AG04449 (cell line): Measurements from ENCODE around the gene NOL9.
"Not testable (repeated sequence)": the region's sequence is repeated elsewhere in the genome, so short reads cannot be mapped to it uniquely, and the experiment has no call there.

Source experiments
- CTCF ChIA-PET: fragments of 350-600 bp; formaldehyde crosslinking; extraction: SDS; loops from one replicate; lab custom pipeline; 2021; ENCODE audit warnings: antibody characterized with exemption; lab: Yijun Ruan, JAX
- POLR2A ChIA-PET: fragments of 400-600, 350-600 bp; formaldehyde crosslinking; extraction: SDS; loops from one replicate; lab custom pipeline; 2020; ENCODE audit warnings: antibody characterized with exemption, inconsistent platforms; lab: Yijun Ruan, JAX
- DNase-seq: peaks from one replicate; pipeline ENCODE4 v3.0.0-alpha.2; 2010; ENCODE audit warnings: low read depth, low spot score
- H3K4me3 ChIP-seq: 2 replicates; pipeline ENCODE4 v1.5.1; 2011; ENCODE audit warnings: low read depth, mild to moderate bottlenecking, control low read depth, low read length
- CTCF ChIP-seq: IDR thresholded peaks from one replicate; pipeline ENCODE4 v1.5.1; 2011; ENCODE audit warnings: mild to moderate bottlenecking, moderate library complexity, low read length, control low read depth, inconsistent platforms; ENCODE audit not compliant: insufficient read depth; ENCODE audit errors: missing control alignments

NOL9 gene

GRCh38 chr1:6601049-6601922, 47.0 kb upstream of the NOL9 start:
- DNase-seq, result peak; percentile 58
- peak overlapping the region; percentile 95 for H3K4me3 ChIP-seq
- ChIA-PET POLR2A (interaction anchor here (1.0 to 3.5 kb wide), 6 partner anchors 8 to 16 kb away, joined by 3 to 17 read pairs (median 7); partner anchors contain the start of gene PHF13), CTCF (interaction anchor here (0.7 to 3.5 kb wide), 11 partner anchors 9 to 115 kb away, joined by 3 to 12 read pairs (median 3); partner anchors contain the start of genes NOL9, PLEKHG5 and TAS1R1)
- no peak for TF ChIP-seq CTCF

GRCh38 chr1:6600410-6601048, 46.2 kb upstream of the NOL9 start:
- ChIA-PET POLR2A (interaction anchor here (1.0 to 1.1 kb wide), 3 partner anchors 11 to 21 kb away, joined by 3 to 4 read pairs (median 3); partner anchors contain the start of gene ZBTB48), CTCF (interaction anchor here (0.6 to 3.5 kb wide), 9 partner anchors 11 to 115 kb away, joined by 3 to 12 read pairs (median 5); partner anchors contain the start of genes NOL9, PLEKHG5 and TAS1R1)
- TF ChIP-seq CTCF, result no peak
- peak overlapping the region; percentile 95 for H3K4me3 ChIP-seq
- no peak for DNase-seq

- DNase-seq, result not testable (repeated sequence)
- CTCF ChIA-PET, result interaction anchor here (1.1 to 3.5 kb wide), 8 partner anchors 11 to 114 kb away, joined by 3 to 12 read pairs (median 5); partner anchors contain the start of genes NOL9, PLEKHG5 and TAS1R1
- POLR2A ChIA-PET, result interaction anchor here (1.0 to 1.1 kb wide), 2 partner anchors 10 to 20 kb away, joined by 3 to 4 read pairs; partner anchors contain the start of gene ZBTB48
- H3K4me3 ChIP-seq, result peak overlapping the region; percentile 95
Observed at GRCh38 chr1:6599991-6600390, 45.7 kb upstream of the NOL9 start.

- DNase-seq, result no peak
- H3K4me3 ChIP-seq, result peak overlapping the region; percentile 39
- no peak for TF ChIP-seq CTCF
- ChIA-PET POLR2A (interaction anchor here (1.0 to 1.7 kb wide), 3 partner anchors 10 to 20 kb away, joined by 3 to 6 read pairs (median 4); partner anchors contain the start of gene ZBTB48), CTCF (interaction anchor here (1.1 to 3.5 kb wide), 7 partner anchors 10 to 113 kb away, joined by 3 to 12 read pairs (median 5); partner anchors contain the start of genes NOL9, PLEKHG5 and TAS1R1)
Observed at GRCh38 chr1:6599141-6599975, 45.0 kb upstream of the NOL9 start.

GRCh38 chr1:6597777-6598131, 43.4 kb upstream of the NOL9 start:
- TF ChIP-seq CTCF, result no peak
- no peak for DNase-seq
- ChIA-PET POLR2A (interaction anchor here (1.7 to 2.0 kb wide), 2 partner anchors 8 to 18 kb away, joined by 6 read pairs; partner anchors contain the start of gene ZBTB48), CTCF (interaction anchor here (0.5 to 3.5 kb wide), 4 partner anchors 13 to 112 kb away, joined by 3 to 12 read pairs (median 4); partner anchors contain the start of genes NOL9 and TAS1R1)
- no peak overlapping the region for H3K4me3 ChIP-seq
